ENCODE results near the gene TMEM221. TPM values are rescaled to one million over a fixed set of nuclear protein-coding genes. Genes with fewer than 3 reads are reported as not detected.

TMEM221 gene
- total and polyA plus RNA-seq, 8 donors: 0.13 to 1.00 (median 0.44) TPM

DNA sequence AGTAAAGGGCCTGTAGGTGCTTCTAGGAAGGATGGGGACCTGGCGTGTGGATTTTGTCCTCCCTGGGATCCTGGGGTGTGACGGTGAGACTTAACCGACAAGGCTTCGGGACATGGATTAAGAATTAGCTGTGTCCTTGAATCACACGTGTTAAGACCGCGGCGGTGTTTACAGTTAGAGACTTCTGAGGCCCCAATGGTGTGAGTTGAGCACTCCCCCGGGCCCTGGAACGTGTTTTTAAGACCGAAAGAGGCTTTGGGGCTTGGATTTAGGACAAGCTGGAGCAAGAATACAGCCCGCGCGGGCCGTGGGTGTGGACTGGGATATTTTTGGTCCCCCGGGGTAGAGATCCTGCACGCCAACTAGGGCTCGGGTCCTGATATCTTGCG, 20.6 kb upstream of the TMEM221 start:
- Histone ChIP-seq H3K27me3 (no peaks in the 10 kb centered on the region), H3K9me3 (no peaks in the 10 kb centered on the region), H3K36me3 (no peaks in the 10 kb centered on the region), H3K27ac (peak overlapping the region; percentile 47 to 90 (median 84)), H3K4me1 (peaks cover 0 to 10% (median 0%) of the 10 kb centered on the region in 3 donors), H3K4me3 (peak overlapping the region; percentile 46 to 78 (median 74))
- ATAC-seq (peak in 3 of 4 donors; percentile 0 to 1 (median 1)), DNase-seq (no peak), FAIRE-seq (no peak)
- TF ChIP-seq, protein P1, sequence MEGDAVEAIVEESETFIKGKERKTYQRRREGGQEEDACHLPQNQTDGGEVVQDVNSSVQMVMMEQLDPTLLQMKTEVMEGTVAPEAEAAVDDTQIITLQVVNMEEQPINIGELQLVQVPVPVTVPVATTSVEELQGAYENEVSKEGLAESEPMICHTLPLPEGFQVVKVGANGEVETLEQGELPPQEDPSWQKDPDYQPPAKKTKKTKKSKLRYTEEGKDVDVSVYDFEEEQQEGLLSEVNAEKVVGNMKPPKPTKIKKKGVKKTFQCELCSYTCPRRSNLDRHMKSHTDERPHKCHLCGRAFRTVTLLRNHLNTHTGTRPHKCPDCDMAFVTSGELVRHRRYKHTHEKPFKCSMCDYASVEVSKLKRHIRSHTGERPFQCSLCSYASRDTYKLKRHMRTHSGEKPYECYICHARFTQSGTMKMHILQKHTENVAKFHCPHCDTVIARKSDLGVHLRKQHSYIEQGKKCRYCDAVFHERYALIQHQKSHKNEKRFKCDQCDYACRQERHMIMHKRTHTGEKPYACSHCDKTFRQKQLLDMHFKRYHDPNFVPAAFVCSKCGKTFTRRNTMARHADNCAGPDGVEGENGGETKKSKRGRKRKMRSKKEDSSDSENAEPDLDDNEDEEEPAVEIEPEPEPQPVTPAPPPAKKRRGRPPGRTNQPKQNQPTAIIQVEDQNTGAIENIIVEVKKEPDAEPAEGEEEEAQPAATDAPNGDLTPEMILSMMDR (IDR thresholded peaks at IDR 0.05): no peak
- WGBS, 2 donors: 2% methylated on average over 19 of the region's 19 CpGs
- intact Hi-C loops (cut with DNase I): loop anchor here in 1 of 3 donors (5.0 kb wide), 1 partner anchor 122 kb away; no protein-coding TSS in a partner anchor

DNA sequence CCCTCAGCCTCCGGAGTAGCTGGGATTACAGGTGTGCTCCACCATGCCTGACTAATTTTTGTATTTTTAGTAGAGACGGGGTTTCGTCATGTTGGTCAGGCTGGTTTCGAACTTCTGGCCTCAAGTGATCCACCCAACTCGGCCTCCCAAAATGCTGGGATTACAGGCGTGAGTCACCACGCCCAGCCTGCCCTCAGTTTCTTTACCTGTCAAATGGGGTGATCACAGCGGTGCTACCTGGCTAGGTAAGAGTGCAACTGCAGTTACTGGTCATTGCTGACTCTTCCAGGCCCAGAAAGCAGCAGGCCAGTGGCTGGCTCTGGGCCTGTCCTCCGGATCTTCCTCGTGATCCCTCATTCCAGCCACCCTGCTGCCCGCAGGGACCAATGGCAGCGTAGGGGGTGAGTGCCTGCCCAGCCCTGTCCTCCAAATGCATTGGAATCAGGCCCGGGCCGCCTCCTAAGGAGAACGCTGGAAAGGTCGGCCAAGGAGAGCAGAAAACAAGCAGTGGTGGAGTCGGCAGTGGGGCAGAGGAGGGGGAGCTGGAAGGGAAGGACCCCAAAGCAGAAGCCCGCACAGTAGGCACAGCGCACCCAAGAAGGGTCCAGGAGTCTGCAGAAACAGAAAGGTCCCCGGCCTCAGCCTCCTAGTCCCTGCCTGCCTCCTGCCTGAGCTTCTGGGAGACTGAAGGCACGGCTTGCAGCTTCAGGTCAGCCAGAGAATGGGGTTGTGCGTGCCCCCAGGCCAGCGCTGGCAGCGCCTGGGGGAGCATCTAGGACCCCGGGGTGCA, 20.0 kb upstream of the TMEM221 start:
- H3K27me3 ChIP-seq: no peaks in the 10 kb centered on the region
- TF ChIP-seq, protein P1 (IDR thresholded peaks at IDR 0.05): no peak
- peak overlapping the region in 3 of 4 donors; percentile 46 to 78 (median 77) for H3K4me3 ChIP-seq
- 61 to 65% methylated on average over 25 of the region's 25 CpGs for WGBS, 2 donors
- peaks cover 0 to 10% (median 0%) of the 10 kb centered on the region in 3 donors for H3K4me1 ChIP-seq
- H3K27ac ChIP-seq: peak overlapping the region; percentile 47 to 90 (median 84)
- FAIRE-seq (no peak), ATAC-seq (no peak), DNase-seq (peak in 4 of 6 donors; percentile 44 to 75 (median 54))
- no peaks in the 10 kb centered on the region for H3K36me3 ChIP-seq
- intact Hi-C loops (cut with DNase I): loop anchor here in 1 of 3 donors (5.0 kb wide), 1 partner anchor 121 kb away; no protein-coding TSS in a partner anchor
- no peaks in the 10 kb centered on the region for H3K9me3 ChIP-seq

DNA sequence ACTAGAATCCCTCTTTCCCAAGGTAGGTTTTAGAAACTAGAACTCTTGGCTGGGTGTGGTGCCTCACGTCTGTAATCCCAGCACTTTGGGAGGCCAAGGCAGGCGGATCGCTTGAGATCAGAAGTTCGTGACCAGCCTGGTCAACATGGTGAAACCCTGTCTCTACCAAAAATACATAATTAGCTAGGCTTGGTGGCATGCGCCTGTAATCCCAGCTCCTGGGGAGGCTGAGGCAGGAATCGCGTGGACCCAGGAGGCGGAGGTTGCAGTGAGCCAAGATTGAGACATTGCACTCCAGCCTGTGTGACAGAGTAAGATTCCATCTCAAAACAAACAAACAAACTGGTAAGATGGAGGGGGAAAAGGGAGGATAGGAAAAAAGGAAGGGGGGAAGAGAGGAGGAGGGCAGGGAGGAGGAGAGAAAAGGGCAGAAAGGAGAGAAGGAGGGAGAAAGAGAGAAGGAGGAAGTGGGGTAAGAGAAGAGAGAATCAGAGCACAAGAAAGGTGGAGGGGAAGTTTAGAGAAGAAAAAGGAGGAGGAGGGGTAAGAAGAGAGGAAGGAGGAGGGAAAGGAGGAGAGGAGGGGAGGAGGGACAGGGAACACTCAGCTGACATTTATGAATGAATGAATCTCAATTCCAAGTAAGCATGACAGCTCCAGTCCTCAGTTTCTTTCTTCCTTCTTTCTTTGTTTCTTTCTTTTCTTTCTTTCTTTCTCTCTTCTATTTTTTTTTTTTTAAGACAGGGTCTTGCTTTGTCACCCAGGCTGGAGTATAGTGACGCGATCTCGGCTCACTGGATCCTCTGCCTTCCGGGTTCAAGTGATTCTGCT, 19.2 kb upstream of the TMEM221 start:
- no peak overlapping the region for H3K4me3 ChIP-seq

DNA sequence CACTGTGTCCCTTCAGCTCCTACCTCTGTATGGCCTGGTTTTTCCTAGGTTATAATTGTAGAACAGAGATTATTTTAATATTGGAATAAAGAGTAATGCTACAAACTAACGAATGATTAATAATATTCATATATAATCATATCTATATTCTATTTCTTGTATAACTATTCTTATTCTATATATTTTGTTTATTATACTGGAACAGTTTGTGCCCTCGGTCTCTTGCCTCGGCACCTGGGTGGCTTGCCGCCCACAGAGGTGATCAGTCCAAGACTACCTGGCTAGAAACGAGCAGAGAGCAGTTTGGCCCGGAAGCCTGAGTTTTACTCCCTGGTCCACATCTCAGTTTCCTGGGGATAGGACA, 18.0 kb upstream of the TMEM221 start:
- peaks cover 0 to 6% (median 0%) of the 10 kb centered on the region in 3 donors for H3K4me1 ChIP-seq
- peak; percentile 95 for FAIRE-seq
- H3K36me3 ChIP-seq: no peaks in the 10 kb centered on the region
- H3K4me3 ChIP-seq: no peak overlapping the region
- H3K27ac ChIP-seq: no peak overlapping the region
- intact Hi-C loops (cut with DNase I): loop anchor here in 1 of 3 donors (5.0 kb wide), 1 partner anchor 119 kb away; no protein-coding TSS in a partner anchor
- no peak for DNase-seq
- TF ChIP-seq, protein P1 (IDR thresholded peaks at IDR 0.05): peak in 1 of 4 donors; percentile 1
- 27 to 37% methylated on average over 6 of the region's 6 CpGs for WGBS, 2 donors
- ATAC-seq: no peak
- H3K27me3 ChIP-seq: no peaks in the 10 kb centered on the region
- H3K9me3 ChIP-seq: no peaks in the 10 kb centered on the region

More for the DNA sequence above, 19.2 kb upstream of the TMEM221 start:
- WGBS, 2 donors: 70 to 82% methylated on average over 12 of the region's 12 CpGs
- FAIRE-seq: no peak
- Histone ChIP-seq H3K9me3 (no peaks in the 10 kb centered on the region), H3K27me3 (no peaks in the 10 kb centered on the region), H3K27ac (no peak overlapping the region), H3K4me1 (peaks cover 0 to 10% (median 0%) of the 10 kb centered on the region in 3 donors), H3K36me3 (no peaks in the 10 kb centered on the region)
- no peak for ATAC-seq
- TF ChIP-seq, protein P1 (IDR thresholded peaks at IDR 0.05): no peak
- intact Hi-C loops (cut with DNase I): loop anchor here in 1 of 3 donors (5.0 kb wide), 1 partner anchor 120 kb away; no protein-coding TSS in a partner anchor
- no peak for DNase-seq

Measured in pancreas (tissue), 10 donors.